ENCODE measurements around the gene SLC22A31.

The SLC22A31 gene

GRCh38 chr16:89216315-89217137, 16.2 kb upstream of the SLC22A31 start:
- DNase-seq: peak; percentile 46

- DNase-seq: no peak
Measured at GRCh38 chr16:89210904-89211515, 10.7 kb upstream of the SLC22A31 start.

- DNase-seq: no peak
Measured at GRCh38 chr16:89210165-89210903, 10.0 kb upstream of the SLC22A31 start.

GRCh38 chr16:89209522-89210044, 9.2 kb upstream of the SLC22A31 start:
- DNase-seq: no peak

DNA sequence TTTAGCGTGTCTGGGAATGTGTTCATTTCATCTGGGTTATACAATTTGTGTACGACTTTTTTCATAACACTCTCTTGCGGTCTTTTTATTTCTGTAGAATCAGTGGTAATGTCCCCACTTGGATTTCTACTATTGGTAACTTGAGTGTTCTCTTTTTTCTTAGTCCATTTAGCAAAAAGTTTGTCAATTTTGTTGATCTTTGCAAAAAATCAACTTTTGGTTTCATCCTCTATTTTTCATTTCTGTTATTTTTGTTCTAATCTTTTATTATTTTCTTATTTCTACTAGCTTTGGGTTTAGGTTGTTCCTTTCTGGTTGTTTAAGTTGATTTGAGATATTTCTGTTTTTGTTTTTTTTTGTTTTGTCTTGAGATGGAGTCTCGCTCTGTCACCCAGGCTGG, 7.7 kb upstream of the SLC22A31 start:
- DNase-seq: no peak

- DNase-seq: no peak
Measured at GRCh38 chr16:89202422-89203215, 2.3 kb upstream of the SLC22A31 start.

- DNase-seq: peak; percentile 52
Measured at GRCh38 chr16:89201439-89202377, 1.4 kb upstream of the SLC22A31 start.

DNA sequence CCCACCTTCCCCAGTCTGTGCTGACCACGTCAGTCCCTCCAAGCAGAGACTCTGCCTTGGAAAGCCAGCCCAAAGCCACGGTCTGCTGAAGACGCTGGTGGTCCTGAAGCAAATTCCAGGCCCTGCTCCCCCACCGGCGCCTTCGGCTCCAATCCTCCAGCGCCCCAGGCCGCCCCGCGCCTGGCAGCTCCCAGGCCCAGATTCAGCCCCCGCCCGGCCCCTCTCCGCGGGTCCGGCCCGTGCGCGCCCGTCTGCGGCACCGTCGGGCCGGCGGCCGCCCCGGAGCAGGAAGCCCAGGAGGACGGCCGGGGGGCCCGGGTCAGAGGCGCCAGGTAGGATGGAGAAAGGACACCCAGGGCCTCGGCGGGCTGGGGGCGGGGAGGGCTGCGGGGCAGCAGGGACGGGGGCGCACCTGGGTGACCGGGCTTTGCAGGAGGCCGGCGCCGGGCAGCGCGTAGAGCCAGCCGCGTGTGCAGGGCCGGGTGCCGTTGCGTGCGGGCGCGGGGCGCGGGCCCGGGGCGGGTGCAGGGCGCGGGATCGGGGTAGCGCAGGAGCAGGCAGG, 594 bp upstream of the SLC22A31 start:
- no peak for DNase-seq

- no peak for DNase-seq
Measured at GRCh38 chr16:89199241-89200123, 855 bp downstream of the SLC22A31 start.

DNA sequence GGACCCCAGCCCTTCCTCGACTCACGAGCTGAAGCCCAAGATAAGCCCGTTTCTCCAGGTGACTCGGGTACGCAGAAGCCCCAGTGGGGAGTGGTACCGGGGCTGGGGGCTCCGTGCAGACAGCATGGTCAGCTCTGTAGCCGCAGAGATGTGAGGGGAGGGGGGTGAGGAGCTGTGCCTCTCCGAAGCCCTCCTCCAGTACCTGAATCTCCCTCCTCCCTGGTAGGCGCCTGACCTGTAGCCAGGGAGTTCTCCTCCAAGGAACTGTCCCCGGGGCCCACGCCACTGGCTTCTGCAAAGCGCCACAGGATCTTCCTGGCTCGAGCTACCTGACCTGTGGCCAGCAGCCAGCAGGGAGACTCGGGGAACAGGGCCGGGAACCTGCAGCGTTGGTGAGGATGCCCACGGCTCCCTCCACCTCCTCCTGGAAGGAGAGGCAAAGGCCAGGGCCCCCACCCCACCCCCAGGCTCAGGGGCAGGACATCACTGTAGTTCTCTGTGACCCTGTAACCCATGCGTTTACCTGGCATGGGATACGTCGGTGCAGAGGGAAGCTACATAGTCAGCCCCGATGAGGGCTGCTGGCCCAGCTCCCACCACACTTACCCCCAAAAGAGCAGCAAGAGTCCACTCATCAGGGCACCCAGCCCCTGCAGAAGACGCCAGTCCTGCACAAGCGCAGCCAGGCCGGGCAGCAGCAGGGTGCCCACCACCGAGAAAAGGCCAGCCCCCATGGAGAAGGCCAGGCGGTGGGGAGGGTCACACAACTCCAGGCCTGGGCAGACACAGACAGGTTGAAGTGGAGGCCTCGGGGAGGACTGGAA, 1.7 kb downstream of the SLC22A31 start:
- no peak for DNase-seq

- no peak for DNase-seq
Measured at GRCh38 chr16:89197633-89198416, 2.5 kb downstream of the SLC22A31 start.

- DNase-seq: no peak
Measured at GRCh38 chr16:89197033-89197632, 3.2 kb downstream of the SLC22A31 start.

DNA sequence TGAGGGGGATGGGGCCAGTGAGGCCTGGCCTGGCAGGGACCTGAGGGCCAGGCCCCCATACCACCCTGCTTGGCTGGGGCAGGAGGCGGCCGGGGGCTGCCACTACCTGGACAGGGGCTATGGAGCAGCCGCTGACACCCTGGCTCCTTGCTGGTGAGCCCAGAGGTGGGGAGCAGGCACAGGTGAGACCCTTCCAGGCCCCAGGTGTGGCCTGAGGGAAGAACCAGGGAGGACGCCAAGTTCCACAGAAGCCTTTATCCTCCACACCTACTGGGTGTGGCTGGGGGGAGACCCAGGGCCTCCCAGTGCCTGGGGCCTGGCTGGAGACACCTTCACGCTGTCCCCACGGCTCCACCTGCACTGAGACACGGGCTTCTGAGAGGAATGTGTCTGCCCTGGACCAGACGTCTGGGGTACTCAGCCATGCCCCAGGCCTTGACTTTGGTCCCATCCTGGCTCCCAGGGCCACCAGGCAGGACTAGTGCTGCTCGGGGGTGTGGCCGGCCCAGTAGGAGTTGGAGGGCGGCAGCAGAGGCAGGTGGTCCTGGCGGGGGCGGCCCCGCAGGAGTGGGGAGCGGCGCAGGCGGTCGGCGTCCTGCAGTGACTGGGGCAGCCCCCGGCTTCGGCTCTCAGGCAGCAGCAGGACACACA, 4.7 kb downstream of the SLC22A31 start:
- no peak for DNase-seq

DNA sequence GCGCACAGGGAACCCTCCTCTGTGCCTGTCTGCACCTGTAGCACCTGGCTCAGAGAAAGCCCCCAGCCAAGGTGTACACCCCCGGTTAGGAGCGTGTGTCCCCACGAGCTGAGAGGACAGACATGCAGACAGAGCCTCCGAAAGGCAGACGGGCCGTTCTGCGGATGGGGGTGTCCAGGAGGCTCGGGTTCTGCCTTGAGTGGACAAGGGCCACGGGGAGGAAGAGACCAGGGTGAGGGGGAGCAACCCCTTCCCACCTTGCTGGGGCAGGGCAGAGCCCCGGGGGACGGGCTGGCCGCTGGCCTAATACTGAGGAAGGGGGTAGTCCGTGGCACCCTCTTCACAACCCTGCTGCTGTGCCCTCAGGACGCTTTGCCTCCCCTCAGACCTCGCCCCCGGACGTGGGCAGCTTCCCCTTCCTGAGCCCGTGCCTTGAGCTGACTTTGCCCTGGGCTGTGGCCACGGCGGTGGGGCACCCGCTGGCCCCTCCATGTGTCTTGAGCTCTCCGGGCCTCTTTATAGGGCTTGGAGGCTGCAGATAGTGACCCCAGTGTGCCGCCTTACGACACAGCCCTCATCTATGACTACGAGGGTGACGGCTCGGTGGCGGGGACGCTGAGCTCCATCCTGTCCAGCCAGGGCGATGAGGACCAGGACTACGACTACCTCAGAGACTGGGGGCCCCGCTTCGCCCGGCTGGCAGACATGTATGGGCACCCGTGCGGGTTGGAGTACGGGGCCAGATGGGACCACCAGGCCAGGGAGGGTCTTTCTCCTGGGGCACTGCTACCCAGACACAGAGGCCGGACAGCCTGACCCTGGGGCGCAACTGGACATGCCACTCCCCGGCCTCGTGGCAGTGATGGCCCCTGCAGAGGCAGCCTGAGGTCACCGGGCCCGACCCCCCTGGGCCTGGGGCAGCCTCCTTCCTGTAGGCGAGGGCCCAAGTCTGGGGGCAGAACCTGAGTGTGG, 5.7 kb downstream of the SLC22A31 start:
- DNase-seq: no peak

DNA sequence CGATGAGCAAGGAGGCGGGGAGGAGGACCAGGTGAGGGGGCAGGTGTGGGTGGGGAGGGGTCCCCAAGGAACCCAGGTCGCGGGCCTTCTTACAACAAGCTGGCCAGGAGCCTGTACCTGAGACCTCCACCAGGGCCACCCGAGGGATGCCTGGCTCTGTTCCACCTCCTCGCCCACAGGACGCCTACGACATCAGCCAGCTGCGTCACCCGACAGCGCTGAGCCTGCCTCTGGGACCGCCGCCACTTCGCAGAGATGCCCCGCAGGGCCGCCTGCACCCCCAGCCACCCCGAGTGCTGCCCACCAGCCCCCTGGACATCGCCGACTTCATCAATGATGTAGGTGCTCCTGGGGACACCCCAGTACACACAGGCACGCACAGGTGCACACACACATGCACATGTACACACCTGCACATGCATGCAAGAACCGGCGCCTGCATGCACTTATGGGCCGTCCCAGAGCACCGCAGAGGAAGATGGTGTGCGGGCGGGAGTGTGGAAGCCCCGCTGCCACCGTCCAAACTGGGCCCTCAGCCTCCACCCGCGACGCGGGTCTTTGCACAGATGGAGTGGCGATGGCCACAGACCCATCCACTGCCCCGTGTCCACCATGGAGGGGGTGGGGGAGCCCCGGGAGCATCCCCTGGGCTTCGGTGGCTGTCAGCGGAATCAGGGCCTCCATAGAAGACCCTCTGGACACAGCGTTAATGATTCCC, 6.6 kb downstream of the SLC22A31 start:
- no peak for DNase-seq
